Measurements from ENCODE around the gene TBX1.
"Not testable (repeated sequence)": the region's sequence is repeated elsewhere in the genome, so short reads cannot be mapped to it uniquely, and the experiment has no call there.

Gene TBX1

GRCh38 chr22:19766511-19767426, 6.2 kb downstream of the TBX1 start:
- no peak for DNase-seq

GRCh38 chr22:19767427-19768341, 7.1 kb downstream of the TBX1 start:
- no peak for DNase-seq

GRCh38 chr22:19769393-19769715, 8.8 kb downstream of the TBX1 start:
- no peak for DNase-seq

GRCh38 chr22:19770349-19771220, 10.0 kb downstream of the TBX1 start:
- no peak for DNase-seq

GRCh38 chr22:19772422-19772672, 11.8 kb downstream of the TBX1 start:
- DNase-seq: no peak

- no peak for DNase-seq
These were observed 12.3 kb downstream of the TBX1 start for GRCh38 chr22:19772673-19773469.

GRCh38 chr22:19773470-19774040, 13.0 kb downstream of the TBX1 start:
- DNase-seq: no peak

GRCh38 chr22:19774628-19775027, 14.1 kb downstream of the TBX1 start:
- DNase-seq: no peak

GRCh38 chr22:19775496-19776325, 15.1 kb downstream of the TBX1 start:
- no peak for DNase-seq

GRCh38 chr22:19776433-19777031, 16.0 kb downstream of the TBX1 start:
- DNase-seq: no peak

GRCh38 chr22:19777192-19777591, 16.6 kb downstream of the TBX1 start:
- DNase-seq: not testable (repeated sequence)

- DNase-seq: no peak
These were observed 18.4 kb downstream of the TBX1 start for GRCh38 chr22:19779011-19779421.

GRCh38 chr22:19779685-19780268, 19.2 kb downstream of the TBX1 start:
- DNase-seq: no peak

GRCh38 chr22:19782533-19782932, 22.0 kb downstream of the TBX1 start:
- no peak for DNase-seq

GRCh38 chr22:19783586-19784383, 23.2 kb downstream of the TBX1 start:
- DNase-seq: no peak

GRCh38 chr22:19784384-19785175, 24.0 kb downstream of the TBX1 start:
- no peak for DNase-seq

- no peak for DNase-seq
These were observed 25.1 kb downstream of the TBX1 start for GRCh38 chr22:19785461-19786263.

GRCh38 chr22:19786264-19786585, 25.6 kb downstream of the TBX1 start:
- DNase-seq: no peak
